ENCODE results near the gene SPTAN1.
"Not testable (repeated sequence)": the region's sequence is repeated elsewhere in the genome, so short reads cannot be mapped to it uniquely, and the experiment has no call there.

Gene SPTAN1

GRCh38 chr9:128552153-128552743 lies at the start of gene SPTAN1:
Gene SPTAN1, plus strand, starts transcription at chr9:128552587. Its CDS starts 14,154 bp downstream, at chr9:128566741.
- Mint-ChIP-seq H3K27ac (peak within 1 kb of the TSS; percentile 86), H3K36me3 (ENCODE audit: low read depth) (peaks cover 2% of the 10 kb centered on the region), H3K27me3 (ENCODE audit: low read depth, poor library complexity) (no peaks in the 10 kb centered on the region), H3K4me1 (peaks cover 44% of the 10 kb centered on the region), H3K4me3 (peak within 1 kb of the TSS; percentile 91), H3K9me3 (no peaks in the 10 kb centered on the region)
- peak; percentile 96 for DNase-seq
- no peak for TF ChIP-seq CTCF (IDR thresholded peaks at IDR 0.05)

- H3K9me3 Mint-ChIP-seq; H3K27me3 Mint-ChIP-seq (ENCODE audit: low read depth, poor library complexity); H3K27ac Mint-ChIP-seq; DNase-seq: not testable (repeated sequence)
- H3K4me3 Mint-ChIP-seq, result peak overlapping the region; percentile 100
- H3K4me1 Mint-ChIP-seq, result peaks cover 28% of the 10 kb centered on the region
- H3K36me3 Mint-ChIP-seq (ENCODE audit: low read depth), result peaks cover 27% of the 10 kb centered on the region
These were observed 49.0 kb upstream of the SPTAN1 start for GRCh38 chr9:128503415-128503825.

GRCh38 chr9:128503870-128504269 lies 48.5 kb upstream of the SPTAN1 start:
- H3K36me3 Mint-ChIP-seq (ENCODE audit: low read depth), result peaks cover 27% of the 10 kb centered on the region
- peaks cover 28% of the 10 kb centered on the region for H3K4me1 Mint-ChIP-seq
- DNase-seq, result peak; percentile 15
- no peak overlapping the region for H3K27ac Mint-ChIP-seq
- H3K9me3 Mint-ChIP-seq, result no peaks in the 10 kb centered on the region
- H3K4me3 Mint-ChIP-seq, result peak overlapping the region; percentile 100
- no peaks in the 10 kb centered on the region for H3K27me3 Mint-ChIP-seq (ENCODE audit: low read depth, poor library complexity)
- TF ChIP-seq CTCF (IDR thresholded peaks at IDR 0.05), result no peak

GRCh38 chr9:128504485-128505413 lies 47.6 kb upstream of the SPTAN1 start, which contains the start of gene GLE1:
Gene GLE1, plus strand, starts transcription at chr9:128504719. Its CDS starts 87 bp downstream, at chr9:128504806.
- H3K36me3 Mint-ChIP-seq (ENCODE audit: low read depth), result peaks cover 33% of the 10 kb centered on the region
- TF ChIP-seq CTCF (IDR thresholded peaks at IDR 0.05), result no peak
- DNase-seq, result peak; percentile 99
- H3K9me3 Mint-ChIP-seq, result no peaks in the 10 kb centered on the region
- H3K27me3 Mint-ChIP-seq (ENCODE audit: low read depth, poor library complexity), result no peaks in the 10 kb centered on the region
- H3K4me1 Mint-ChIP-seq, result peaks cover 28% of the 10 kb centered on the region
- peak within 1 kb of the TSS; percentile 99 for H3K27ac Mint-ChIP-seq
- peak within 1 kb of the TSS; percentile 100 for H3K4me3 Mint-ChIP-seq

GRCh38 chr9:128505414-128505765 lies 47.0 kb upstream of the SPTAN1 start:
- no peak for DNase-seq
- no peak overlapping the region for H3K27ac Mint-ChIP-seq
- peak overlapping the region; percentile 100 for H3K4me3 Mint-ChIP-seq
- H3K36me3 Mint-ChIP-seq (ENCODE audit: low read depth), result peaks cover 29% of the 10 kb centered on the region
- peaks cover 28% of the 10 kb centered on the region for H3K4me1 Mint-ChIP-seq
- no peak for TF ChIP-seq CTCF (IDR thresholded peaks at IDR 0.05)
- no peaks in the 10 kb centered on the region for H3K27me3 Mint-ChIP-seq (ENCODE audit: low read depth, poor library complexity)
- no peaks in the 10 kb centered on the region for H3K9me3 Mint-ChIP-seq

GRCh38 chr9:128505906-128506305 lies 46.5 kb upstream of the SPTAN1 start:
- Mint-ChIP-seq H3K4me3 (peak overlapping the region; percentile 100), H3K4me1 (peaks cover 28% of the 10 kb centered on the region), H3K36me3 (ENCODE audit: low read depth) (peaks cover 24% of the 10 kb centered on the region)
- H3K27ac Mint-ChIP-seq; H3K27me3 Mint-ChIP-seq (ENCODE audit: low read depth, poor library complexity); H3K9me3 Mint-ChIP-seq; DNase-seq: not testable (repeated sequence)

Measured in nephron progenitor cell (in vitro differentiated cells).